Stimulated activated CD8-positive, alpha-beta memory T cell treated with anti-CD3 and anti-CD28 coated beads, Interleukin-4, amount 100 ng/mL, for 24 hours (primary cell): Measurements from ENCODE around the gene SMC1B.
"Not testable (repeated sequence)": the region's sequence is repeated elsewhere in the genome, so short reads cannot be mapped to it uniquely, and the experiment has no call there.

Experiments used
- DNase-seq: peaks from one replicate; pipeline ENCODE4 v3.0.0-alpha.2; 2020; ENCODE audit warnings: low read depth

Gene SMC1B

GRCh38 chr22:45302751-45303150 lies 110.6 kb downstream of the SMC1B start:
- DNase-seq, result no peak

DNA sequence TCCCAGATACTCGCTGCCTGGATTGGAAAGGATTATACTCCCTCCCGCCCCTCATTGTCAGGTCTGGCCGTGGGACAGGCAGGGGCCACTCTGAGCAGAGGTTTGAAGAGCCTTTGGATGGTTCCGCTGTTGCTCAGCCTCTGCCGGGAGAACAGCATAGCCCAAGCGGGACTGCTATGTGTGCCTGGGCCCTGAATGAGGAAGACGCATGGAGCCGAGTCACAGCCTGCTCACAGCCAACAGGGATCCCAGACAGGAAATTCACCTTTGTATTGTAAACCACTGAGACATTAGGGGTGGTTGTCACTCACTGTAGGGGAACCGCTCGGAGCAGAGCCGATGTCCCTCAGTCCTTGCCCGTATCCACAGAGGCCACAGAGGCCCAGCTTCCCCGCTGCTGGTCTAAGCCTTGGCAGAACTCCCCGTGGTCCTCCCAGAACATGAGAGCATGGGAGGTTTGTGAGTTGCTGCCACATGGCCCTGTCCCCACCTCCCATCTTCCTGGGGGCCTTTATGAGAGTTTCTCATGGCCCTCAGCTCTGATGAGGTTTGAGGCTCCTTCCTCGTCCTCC lies 114.4 kb downstream of the SMC1B start:
- DNase-seq, result no peak

- no peak for DNase-seq
Measured at GRCh38 chr22:45296628-45297297, 116.6 kb downstream of the SMC1B start.

- DNase-seq, result no peak
Measured at GRCh38 chr22:45295492-45295891, 117.9 kb downstream of the SMC1B start.

GRCh38 chr22:45295004-45295403 lies 118.4 kb downstream of the SMC1B start:
- DNase-seq, result not testable (repeated sequence)
